NCI-H524 (cell line): ENCODE results near the gene C1orf50.
"Not testable (repeated sequence)": the region's sequence is repeated elsewhere in the genome, so short reads cannot be mapped to it uniquely, and the experiment has no call there.

Experiments used
- DNase-seq, 2 experiments: peaks; one replicate each; lab custom pipeline; 2025; lab: John Stamatoyannopoulos, UW

C1orf50 gene

GRCh38 chr1:42739753-42740700 is 27.0 kb upstream of the C1orf50 start, which contains the start of gene CLDN19:
Gene CLDN19, minus strand, starts transcription at chr1:42740236. Its CDS starts 173 bp downstream, at chr1:42740063.
- peak in 1 of 2 experiments; percentile 37 for DNase-seq

GRCh38 chr1:42740851-42741580 is 26.0 kb upstream of the C1orf50 start:
- DNase-seq, result peak in 1 of 2 experiments; percentile 51

- DNase-seq, result no peak
These were observed 25.3 kb upstream of the C1orf50 start for GRCh38 chr1:42741706-42742105.

- DNase-seq, result no peak
These were observed 24.9 kb upstream of the C1orf50 start for GRCh38 chr1:42742141-42742540.

- no peak for DNase-seq
These were observed 24.3 kb upstream of the C1orf50 start for GRCh38 chr1:42742617-42743316.

GRCh38 chr1:42743317-42744147 is 23.5 kb upstream of the C1orf50 start:
- DNase-seq, result no peak

- DNase-seq, result no peak
These were observed 23.0 kb upstream of the C1orf50 start for GRCh38 chr1:42744148-42744413.

DNA sequence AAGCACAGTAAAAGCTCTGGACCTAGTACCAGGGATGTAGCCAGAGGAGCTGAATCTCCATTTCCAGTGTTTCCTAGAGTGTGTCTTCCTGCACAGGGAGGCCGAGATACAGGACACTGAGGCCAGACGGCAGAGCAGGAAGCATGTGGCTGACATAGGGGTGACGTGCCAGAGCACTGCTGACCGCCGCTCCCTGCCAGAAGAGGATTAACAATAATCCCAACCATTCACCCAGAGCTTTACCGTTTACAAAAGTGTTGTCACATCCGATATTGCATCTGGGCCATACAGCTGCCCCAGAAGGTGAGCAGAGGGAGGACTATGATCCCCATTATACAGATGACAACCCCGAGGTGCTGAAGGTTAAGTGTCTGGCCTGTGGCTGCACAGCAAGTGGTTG is 21.2 kb upstream of the C1orf50 start:
- DNase-seq, result peak in 1 of 2 experiments; percentile 47

GRCh38 chr1:42746436-42747105 is 20.5 kb upstream of the C1orf50 start:
- DNase-seq, result no peak

DNA sequence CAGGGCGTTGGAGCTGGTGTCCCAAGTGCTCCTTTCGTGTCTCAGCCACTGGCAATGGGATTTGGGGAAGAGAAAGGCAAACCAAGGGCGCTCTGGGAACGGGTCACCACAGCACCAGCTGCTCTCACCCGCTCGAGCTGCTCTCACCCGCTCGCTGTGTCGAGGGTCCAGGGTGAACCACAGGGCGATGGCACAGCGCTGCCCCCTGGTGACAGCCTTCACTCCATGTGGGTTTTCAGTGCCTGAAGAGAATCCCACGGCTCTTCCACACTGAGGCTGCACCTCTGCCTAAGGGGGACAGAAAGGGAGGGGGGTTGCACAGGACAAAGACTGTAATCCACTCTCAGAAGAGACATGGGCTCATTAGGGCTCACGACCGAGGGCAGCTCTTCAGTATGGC is 19.9 kb upstream of the C1orf50 start:
- DNase-seq, result peak; percentile 30 to 64

- DNase-seq, result no peak
These were observed 19.0 kb upstream of the C1orf50 start for GRCh38 chr1:42748021-42748420.

DNA sequence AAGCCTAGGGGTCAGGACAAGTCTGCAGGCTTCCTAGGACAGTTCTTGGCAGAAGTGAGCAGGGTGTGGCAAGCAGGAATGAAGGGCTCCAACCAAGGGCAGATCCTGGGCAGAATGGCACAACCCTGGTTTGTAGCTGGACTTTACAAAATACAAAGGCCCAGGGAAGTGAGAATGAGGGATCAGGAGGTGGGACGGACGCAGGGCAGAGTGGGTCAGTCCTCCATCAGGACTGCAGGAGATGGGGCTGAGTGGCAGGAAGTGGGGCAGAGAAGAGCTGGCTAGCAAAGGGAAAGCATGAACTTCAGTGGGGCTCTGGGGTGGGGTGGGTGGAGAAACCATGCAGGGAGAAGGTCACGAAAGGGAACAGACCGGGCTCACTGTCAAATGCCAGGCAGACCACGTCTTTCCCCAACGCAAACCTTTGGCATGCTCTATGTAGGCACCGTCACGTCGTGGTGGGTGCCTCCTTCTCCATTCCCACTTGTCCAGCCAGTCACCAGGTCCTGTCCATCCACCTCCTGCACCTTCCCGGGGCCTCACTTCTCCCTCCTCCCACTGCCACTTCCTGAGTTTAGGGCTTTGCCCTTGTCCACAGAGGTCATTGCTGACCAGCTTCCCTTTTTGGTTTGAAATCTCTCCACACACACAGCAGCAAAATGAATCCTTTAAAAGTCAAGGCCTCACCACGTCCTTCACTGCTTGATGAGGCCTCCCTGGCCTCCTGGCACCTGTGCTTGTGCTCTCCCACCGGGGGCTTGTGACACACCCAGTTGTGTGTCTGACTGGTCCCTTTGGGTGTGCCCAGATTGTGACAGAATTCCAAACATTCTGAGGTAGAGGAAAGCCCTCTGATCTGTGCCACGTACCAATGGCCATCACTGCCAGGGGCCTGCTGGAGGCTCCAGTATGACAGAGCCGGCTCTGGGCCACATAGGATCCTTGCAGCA is 18.3 kb upstream of the C1orf50 start:
- DNase-seq, result no peak

- DNase-seq, result no peak
These were observed 17.0 kb upstream of the C1orf50 start for GRCh38 chr1:42750041-42750440.

DNA sequence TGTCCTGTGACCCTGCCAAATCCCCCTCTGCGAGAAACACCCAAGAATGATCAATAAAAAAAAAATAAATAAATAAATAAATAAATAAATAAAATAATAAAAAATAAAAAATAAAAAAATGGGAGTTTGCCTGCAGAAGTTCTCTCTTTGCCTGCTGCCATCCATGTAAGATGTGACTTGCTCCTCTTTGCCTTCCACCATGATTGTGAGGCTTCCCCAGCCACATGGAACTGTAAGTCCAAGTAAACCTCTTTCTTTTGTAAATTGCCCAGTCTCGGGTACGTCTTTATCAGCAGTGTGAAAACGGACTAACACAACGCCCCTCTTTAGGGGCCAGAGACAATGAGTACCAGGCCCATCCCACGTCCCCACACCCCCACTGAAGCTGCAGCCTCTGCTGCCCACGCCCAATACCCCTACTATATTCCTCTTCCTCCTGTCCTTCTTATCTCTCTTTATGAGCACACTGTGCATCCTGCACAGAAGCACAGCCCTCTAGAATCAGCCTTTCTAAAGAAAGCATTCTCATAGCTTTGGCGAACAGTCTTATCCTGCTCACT is 15.5 kb upstream of the C1orf50 start:
- not testable (repeated sequence) for DNase-seq

DNA sequence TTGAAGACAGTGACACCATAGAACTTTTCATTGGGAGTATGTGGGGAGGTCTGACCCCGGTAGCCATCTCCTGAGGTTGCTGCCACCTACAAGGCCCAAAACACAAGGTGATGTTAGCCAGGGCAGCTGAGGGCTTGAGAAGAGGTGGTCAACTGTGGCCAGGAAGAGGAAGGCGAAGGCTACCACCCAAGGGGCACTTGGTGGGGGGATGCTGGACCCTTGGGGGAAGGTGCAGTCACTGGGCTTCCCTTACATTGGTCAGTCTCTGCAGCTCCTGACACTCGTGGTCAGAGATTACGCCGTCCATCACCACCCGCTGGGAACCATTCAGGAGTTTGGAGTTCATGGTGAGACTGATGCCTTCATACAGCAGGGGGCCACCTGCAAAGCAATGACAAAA is 14.8 kb upstream of the C1orf50 start:
- no peak for DNase-seq

GRCh38 chr1:42753070-42753469 is 14.0 kb upstream of the C1orf50 start:
- DNase-seq, result no peak

DNA sequence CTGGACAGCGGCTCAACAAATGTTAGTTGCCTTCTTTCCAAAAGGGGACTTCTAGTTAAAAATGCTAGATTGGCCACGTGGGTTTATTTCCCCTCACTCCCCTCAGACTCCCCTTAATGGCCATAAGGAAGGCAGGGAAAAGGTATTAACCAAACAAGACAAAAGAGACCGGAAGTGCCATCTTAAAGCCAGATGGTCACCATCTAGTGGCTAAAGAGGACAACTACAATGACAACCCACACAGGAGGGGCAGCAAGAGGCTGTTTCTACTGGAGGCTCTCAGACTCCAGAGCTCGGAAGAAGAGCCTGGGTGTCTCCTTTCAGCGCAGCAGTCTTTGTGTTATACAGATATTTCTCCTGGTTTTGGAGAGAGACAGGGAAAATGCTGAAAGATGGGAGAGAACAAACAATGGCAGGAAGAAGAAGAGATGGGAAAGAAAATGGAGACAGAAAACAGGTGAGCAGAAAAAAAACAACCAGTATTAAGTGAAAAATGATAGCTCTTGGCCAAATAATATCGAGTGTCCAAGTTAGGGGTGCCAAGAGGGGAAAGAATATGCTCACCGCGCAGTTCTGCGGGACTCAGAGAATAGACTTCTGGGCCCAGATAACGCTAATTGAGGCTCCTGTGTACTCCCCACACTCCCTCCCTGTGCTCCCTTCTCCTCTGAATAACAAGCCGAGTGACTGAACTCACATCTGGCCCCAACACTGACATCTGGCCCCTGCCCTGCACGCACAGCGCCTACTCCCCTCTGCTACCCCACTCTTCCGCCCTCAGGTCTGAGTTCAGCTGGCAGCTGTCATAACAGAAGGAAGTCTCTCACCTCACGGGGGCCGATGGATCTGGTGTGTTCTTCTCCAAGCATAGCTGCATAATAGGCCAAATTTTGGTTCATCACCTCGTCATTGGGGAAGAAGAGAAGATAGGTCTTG is 9.8 kb upstream of the C1orf50 start:
- peak; percentile 72 to 82 for DNase-seq

DNA sequence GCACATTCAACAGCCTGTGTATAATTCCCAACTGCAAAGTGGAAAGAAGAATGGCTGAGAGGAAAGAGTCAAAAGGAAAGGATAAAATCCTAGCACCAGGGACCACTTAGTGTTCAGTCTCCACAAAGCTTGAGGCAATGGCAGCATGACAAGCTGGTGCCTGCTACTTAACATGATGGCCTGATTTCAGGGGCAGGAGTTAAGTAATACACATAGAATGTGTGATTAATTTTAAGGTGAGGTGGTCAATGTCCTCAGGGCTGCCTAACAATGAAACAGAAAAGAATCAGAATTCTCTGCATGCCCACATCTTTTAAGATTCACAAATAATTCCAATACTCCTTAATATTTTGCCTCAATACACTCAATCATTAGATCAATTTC is 9.2 kb upstream of the C1orf50 start:
- no peak for DNase-seq

DNA sequence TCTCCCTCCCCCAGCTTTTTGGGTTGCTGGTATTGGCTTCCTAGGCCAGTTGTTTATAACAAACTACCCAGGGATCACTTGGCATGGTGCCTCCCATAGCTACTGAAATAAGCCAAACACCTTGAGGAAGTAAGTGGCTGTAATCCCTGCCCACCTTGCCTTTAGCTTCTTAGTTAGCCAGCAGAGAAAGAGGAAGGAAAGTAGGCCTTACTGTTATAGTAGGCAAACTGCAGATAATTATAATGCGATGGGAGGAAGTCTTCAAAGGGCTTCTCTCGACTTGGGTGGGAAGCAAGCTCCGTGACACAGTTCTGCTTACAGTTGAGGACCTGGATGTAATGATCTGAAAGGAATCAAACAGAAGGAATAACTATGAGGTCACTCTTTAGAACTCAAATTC is 8.4 kb upstream of the C1orf50 start:
- no peak for DNase-seq
